Neural progenitor cell (in vitro differentiated cells): ENCODE measurements around the gene ULK4.
"Not testable (repeated sequence)": the region's sequence is repeated elsewhere in the genome, so short reads cannot be mapped to it uniquely, and the experiment has no call there.

Experiments
- EZH2 ChIP-seq: fragments of 200-600 bp; sonication (generic); IDR thresholded peaks from 2 replicates; pipeline ENCODE4 v1.6.1; 2017; ENCODE audit warnings: antibody characterized with exemption, mild to moderate bottlenecking, moderate library complexity
- TF ChIP-seq, protein P1 (sequence below): fragments of 200-600 bp; sonication (generic); IDR thresholded peaks from 2 replicates; pipeline ENCODE4 v1.5.1; 2017; ENCODE audit warnings: antibody characterized with exemption, mild to moderate bottlenecking

- TF ChIP-seq EZH2, result not testable (repeated sequence)
- TF ChIP-seq, protein P1, sequence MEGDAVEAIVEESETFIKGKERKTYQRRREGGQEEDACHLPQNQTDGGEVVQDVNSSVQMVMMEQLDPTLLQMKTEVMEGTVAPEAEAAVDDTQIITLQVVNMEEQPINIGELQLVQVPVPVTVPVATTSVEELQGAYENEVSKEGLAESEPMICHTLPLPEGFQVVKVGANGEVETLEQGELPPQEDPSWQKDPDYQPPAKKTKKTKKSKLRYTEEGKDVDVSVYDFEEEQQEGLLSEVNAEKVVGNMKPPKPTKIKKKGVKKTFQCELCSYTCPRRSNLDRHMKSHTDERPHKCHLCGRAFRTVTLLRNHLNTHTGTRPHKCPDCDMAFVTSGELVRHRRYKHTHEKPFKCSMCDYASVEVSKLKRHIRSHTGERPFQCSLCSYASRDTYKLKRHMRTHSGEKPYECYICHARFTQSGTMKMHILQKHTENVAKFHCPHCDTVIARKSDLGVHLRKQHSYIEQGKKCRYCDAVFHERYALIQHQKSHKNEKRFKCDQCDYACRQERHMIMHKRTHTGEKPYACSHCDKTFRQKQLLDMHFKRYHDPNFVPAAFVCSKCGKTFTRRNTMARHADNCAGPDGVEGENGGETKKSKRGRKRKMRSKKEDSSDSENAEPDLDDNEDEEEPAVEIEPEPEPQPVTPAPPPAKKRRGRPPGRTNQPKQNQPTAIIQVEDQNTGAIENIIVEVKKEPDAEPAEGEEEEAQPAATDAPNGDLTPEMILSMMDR, result not testable (repeated sequence)
These were observed 508.3 kb downstream of the ULK4 start for GRCh38 chr3:41453618-41454017.
